ENCODE data around the gene APOBR. TPM values are rescaled to one million over a fixed set of nuclear protein-coding genes. Genes with fewer than 3 reads are reported as not detected.

Gene APOBR
- total and polyA plus RNA-seq, 2 donors (not counting 1 experiment from before 2014, with no cell fraction given), result 0.81 to 2.6 TPM

DNA sequence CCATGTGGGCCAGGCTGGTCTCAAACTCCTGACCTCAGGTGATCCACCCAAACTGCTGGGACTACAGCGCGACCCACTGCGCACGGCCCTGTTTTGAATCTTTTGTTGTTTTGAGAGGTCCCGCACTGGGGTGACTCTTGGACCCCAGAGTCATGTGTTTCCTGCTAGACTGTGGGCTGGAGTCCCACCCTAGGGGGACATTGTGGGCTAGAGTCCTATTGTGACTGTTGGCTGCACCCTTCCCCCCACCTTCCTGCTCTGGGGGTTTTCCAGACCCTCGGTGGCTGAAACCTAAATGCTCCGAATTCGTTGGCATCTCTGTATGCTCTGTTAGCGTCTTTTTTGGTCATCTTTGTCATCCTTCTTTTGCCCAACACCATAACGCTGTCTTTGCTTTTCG, 28.3 kb downstream of the APOBR start:
- Histone ChIP-seq H3K4me2 (replicated peaks; ENCODE audit: low read depth, low read length, poor library complexity, severe bottlenecking) (no peak overlapping the region), H3K4me1 (ENCODE audit: control insufficient read depth in 2 of 2, insufficient read depth in 2 of 2, low read length in 2 of 2) (no peaks in the 10 kb centered on the region), H3K27ac (ENCODE audit: low read length in 2 of 2) (no peak overlapping the region), H3K27me3 (replicated peaks in 1 of 4; ENCODE audit: control extremely low read depth in 1 of 4, control insufficient read depth in 3 of 4, insufficient read depth in 4 of 4, low read length in 3 of 4) (no peaks in the 10 kb centered on the region), H3K4me3 (ENCODE audit: control extremely low read depth in 1 of 5, extremely low read depth in 1 of 5, insufficient read depth in 1 of 5, low read depth in 2 of 5, low read length in 4 of 5) (no peak overlapping the region), H4K20me1 (ENCODE audit: control insufficient read depth, insufficient read depth, low read length, poor library complexity, severe bottlenecking) (no peaks in the 10 kb centered on the region), H3K9ac (ENCODE audit: low read length) (no peak overlapping the region), H3K36me3 (replicated peaks in 1 of 2; ENCODE audit: control extremely low read depth in 1 of 2, control insufficient read depth in 1 of 2, extremely low read depth in 1 of 2, insufficient read depth in 2 of 2, low read length in 1 of 2) (no peaks in the 10 kb centered on the region), H2AFZ (ENCODE audit: insufficient read depth, low read depth, low read length, poor library complexity, severe bottlenecking) (no peak overlapping the region), H3K9me3 (ENCODE audit: control extremely low read depth in 1 of 3, control insufficient read depth in 2 of 3, insufficient read depth in 1 of 3, low read length in 2 of 3) (no peaks in the 10 kb centered on the region), H3K79me2 (ENCODE audit: control insufficient read depth, insufficient read depth, low read length) (no peaks in the 10 kb centered on the region)
- intact Hi-C loops (cut with micrococcal nuclease), result no loop called here
- Mint-ChIP-seq H3K9me3 (ENCODE audit: insufficient read depth) (no peaks in the 10 kb centered on the region), H3K4me3 (no peak overlapping the region), H3K27ac (no peak overlapping the region), H3K4me1 (peaks cover 7% of the 10 kb centered on the region), H3K27me3 (peaks cover 8% of the 10 kb centered on the region)
- WGBS (ENCODE audit: insufficient coverage), result 70% methylated on average over 11 of the region's 11 CpGs
- ChIA-PET CTCF (interaction anchor here (0.9 kb wide), 1 partner anchor 9 kb away, joined by 4 read pairs; no protein-coding TSS in a partner anchor), POLR2A (no interaction called here)
- ATAC-seq (ENCODE audit: low read depth) (no peak), DNase-seq (no peak)
- TF ChIP-seq, protein P1, sequence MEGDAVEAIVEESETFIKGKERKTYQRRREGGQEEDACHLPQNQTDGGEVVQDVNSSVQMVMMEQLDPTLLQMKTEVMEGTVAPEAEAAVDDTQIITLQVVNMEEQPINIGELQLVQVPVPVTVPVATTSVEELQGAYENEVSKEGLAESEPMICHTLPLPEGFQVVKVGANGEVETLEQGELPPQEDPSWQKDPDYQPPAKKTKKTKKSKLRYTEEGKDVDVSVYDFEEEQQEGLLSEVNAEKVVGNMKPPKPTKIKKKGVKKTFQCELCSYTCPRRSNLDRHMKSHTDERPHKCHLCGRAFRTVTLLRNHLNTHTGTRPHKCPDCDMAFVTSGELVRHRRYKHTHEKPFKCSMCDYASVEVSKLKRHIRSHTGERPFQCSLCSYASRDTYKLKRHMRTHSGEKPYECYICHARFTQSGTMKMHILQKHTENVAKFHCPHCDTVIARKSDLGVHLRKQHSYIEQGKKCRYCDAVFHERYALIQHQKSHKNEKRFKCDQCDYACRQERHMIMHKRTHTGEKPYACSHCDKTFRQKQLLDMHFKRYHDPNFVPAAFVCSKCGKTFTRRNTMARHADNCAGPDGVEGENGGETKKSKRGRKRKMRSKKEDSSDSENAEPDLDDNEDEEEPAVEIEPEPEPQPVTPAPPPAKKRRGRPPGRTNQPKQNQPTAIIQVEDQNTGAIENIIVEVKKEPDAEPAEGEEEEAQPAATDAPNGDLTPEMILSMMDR (IDR thresholded peaks at IDR 0.05), result no peak
- TF ChIP-seq EZH2 (IDR thresholded peaks at IDR 0.05; ENCODE audit: borderline replicate concordance, insufficient read depth, low read depth, low read length, poor library complexity, severe bottlenecking), result no peak

DNA sequence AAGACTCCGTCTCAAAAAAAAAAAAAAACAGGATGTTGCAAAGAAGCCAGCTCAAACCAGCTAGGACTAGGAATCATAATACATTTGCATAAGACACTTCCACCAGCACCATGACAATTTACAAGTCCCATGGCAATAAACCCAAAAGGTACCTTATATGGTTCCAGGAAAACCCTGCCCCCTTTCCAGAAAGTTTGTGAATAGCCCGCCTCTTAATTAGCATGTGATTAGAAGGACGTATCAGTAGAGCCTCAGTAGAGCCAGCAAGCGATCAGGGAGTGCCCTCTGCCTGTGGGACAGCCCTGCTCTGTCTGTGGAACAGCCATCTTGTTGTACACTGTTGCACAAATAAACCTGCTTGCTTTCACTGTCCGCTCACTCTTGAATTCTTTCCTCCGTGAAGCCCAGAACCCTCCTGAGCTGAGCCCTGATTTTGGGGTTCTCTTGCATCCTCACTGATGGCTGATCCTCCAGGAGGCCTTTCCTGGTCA, 30.3 kb downstream of the APOBR start:
- Mint-ChIP-seq H3K27ac (no peak overlapping the region), H3K27me3 (peaks cover 8% of the 10 kb centered on the region), H3K4me1 (peaks cover 7% of the 10 kb centered on the region), H3K4me3 (no peak overlapping the region), H3K9me3 (ENCODE audit: insufficient read depth) (no peaks in the 10 kb centered on the region)
- ChIA-PET CTCF (no interaction called here), POLR2A (interaction anchor here (0.6 kb wide), 1 partner anchor 33 kb away, joined by 3 read pairs; the partner anchor contains the start of gene CLN3)
- Histone ChIP-seq H3K79me2 (ENCODE audit: control insufficient read depth, insufficient read depth, low read length) (no peaks in the 10 kb centered on the region), H3K4me3 (ENCODE audit: control extremely low read depth in 1 of 5, extremely low read depth in 1 of 5, insufficient read depth in 1 of 5, low read depth in 2 of 5, low read length in 4 of 5) (no peak overlapping the region), H3K9me3 (ENCODE audit: control extremely low read depth in 1 of 3, control insufficient read depth in 2 of 3, insufficient read depth in 1 of 3, low read length in 2 of 3) (no peaks in the 10 kb centered on the region), H3K9ac (ENCODE audit: low read length) (no peak overlapping the region), H4K20me1 (ENCODE audit: control insufficient read depth, insufficient read depth, low read length, poor library complexity, severe bottlenecking) (no peaks in the 10 kb centered on the region), H3K27me3 (replicated peaks in 1 of 4; ENCODE audit: control extremely low read depth in 1 of 4, control insufficient read depth in 3 of 4, insufficient read depth in 4 of 4, low read length in 3 of 4) (no peaks in the 10 kb centered on the region), H3K4me2 (replicated peaks; ENCODE audit: low read depth, low read length, poor library complexity, severe bottlenecking) (no peak overlapping the region), H3K36me3 (replicated peaks in 1 of 2; ENCODE audit: control extremely low read depth in 1 of 2, control insufficient read depth in 1 of 2, extremely low read depth in 1 of 2, insufficient read depth in 2 of 2, low read length in 1 of 2) (no peaks in the 10 kb centered on the region), H3K27ac (ENCODE audit: low read length in 2 of 2) (no peak overlapping the region), H2AFZ (ENCODE audit: insufficient read depth, low read depth, low read length, poor library complexity, severe bottlenecking) (no peak overlapping the region), H3K4me1 (ENCODE audit: control insufficient read depth in 2 of 2, insufficient read depth in 2 of 2, low read length in 2 of 2) (no peaks in the 10 kb centered on the region)
- WGBS (ENCODE audit: insufficient coverage), result 85% methylated on average over 6 of the region's 6 CpGs
- ATAC-seq (ENCODE audit: low read depth), result no peak
- DNase-seq, result no peak
- intact Hi-C loops (cut with micrococcal nuclease), result no loop called here
- TF ChIP-seq EZH2 (IDR thresholded peaks at IDR 0.05; ENCODE audit: borderline replicate concordance, insufficient read depth, low read depth, low read length, poor library complexity, severe bottlenecking), result no peak
- TF ChIP-seq, protein P1 (IDR thresholded peaks at IDR 0.05), result no peak

Data from B cell (primary cell).